Measurements from ENCODE around the gene TUBA1A. TPM values are rescaled to one million over a fixed set of nuclear protein-coding genes. Genes with fewer than 3 reads are reported as not detected.

The TUBA1A gene
- total RNA-seq, 1 donor from 2014 or later: 114 TPM

DNA sequence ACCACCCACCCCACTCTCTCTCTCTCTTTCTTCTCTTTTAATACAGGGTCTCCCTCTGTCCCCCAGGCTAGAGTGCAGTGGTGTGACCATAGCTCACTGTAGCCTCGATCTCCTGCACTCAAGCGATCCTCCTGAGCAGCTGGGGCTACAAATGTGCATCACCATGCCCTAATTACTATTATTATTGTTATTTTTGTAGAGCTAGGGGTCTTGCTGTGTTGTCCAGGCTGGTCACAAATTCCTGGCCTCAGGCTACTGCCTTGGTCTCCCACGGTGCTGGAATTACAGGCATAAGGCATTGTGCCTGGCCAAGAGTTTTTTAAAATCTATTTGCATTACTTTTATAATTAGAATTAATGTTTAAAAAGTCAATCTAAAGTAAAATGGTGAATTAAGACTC, 34.7 kb downstream of the TUBA1A start:
- Mint-ChIP-seq H3K27me3 (no peaks in the 10 kb centered on the region), H3K27ac (no peak overlapping the region), H3K36me3 (ENCODE audit: low read depth) (no peaks in the 10 kb centered on the region), H3K4me1 (peaks cover 13% of the 10 kb centered on the region), H3K4me3 (no peak overlapping the region), H3K9me3 (no peaks in the 10 kb centered on the region)
- POLR2A ChIA-PET: interaction anchor here (0.6 kb wide), 1 partner anchor 35 kb away, joined by 6 read pairs; no protein-coding TSS in a partner anchor
- intact Hi-C loops (cut with micrococcal nuclease): no loop called here
- CTCF ChIA-PET: no interaction called here
- ATAC-seq (ENCODE audit: low read depth) (no peak), DNase-seq (no peak)
- TF ChIP-seq, protein P1, sequence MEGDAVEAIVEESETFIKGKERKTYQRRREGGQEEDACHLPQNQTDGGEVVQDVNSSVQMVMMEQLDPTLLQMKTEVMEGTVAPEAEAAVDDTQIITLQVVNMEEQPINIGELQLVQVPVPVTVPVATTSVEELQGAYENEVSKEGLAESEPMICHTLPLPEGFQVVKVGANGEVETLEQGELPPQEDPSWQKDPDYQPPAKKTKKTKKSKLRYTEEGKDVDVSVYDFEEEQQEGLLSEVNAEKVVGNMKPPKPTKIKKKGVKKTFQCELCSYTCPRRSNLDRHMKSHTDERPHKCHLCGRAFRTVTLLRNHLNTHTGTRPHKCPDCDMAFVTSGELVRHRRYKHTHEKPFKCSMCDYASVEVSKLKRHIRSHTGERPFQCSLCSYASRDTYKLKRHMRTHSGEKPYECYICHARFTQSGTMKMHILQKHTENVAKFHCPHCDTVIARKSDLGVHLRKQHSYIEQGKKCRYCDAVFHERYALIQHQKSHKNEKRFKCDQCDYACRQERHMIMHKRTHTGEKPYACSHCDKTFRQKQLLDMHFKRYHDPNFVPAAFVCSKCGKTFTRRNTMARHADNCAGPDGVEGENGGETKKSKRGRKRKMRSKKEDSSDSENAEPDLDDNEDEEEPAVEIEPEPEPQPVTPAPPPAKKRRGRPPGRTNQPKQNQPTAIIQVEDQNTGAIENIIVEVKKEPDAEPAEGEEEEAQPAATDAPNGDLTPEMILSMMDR (IDR thresholded peaks at IDR 0.05): no peak

DNA sequence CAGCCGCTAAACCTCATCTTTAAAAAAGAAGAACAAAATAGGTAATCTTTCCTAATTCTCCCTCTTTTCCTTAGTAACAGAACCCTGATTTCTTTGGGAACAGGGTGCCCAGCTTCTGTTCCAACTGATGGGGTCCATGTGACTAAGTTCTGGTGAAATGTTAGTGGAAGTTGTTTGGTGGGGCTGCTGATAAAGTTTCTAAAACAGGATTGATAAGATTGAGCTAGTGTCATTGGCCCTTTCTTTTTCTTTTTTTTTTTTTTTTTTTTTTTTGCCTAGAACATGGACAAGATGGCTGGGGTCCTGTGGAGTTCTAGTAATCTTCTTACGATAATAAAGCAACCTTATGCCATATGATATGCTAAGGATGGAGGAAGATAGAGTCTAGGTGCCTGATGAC, 41.5 kb downstream of the TUBA1A start:
- intact Hi-C loops (cut with micrococcal nuclease): no loop called here
- TF ChIP-seq, protein P1 (IDR thresholded peaks at IDR 0.05): no peak
- Mint-ChIP-seq H3K9me3 (no peaks in the 10 kb centered on the region), H3K27ac (no peak overlapping the region), H3K36me3 (ENCODE audit: low read depth) (no peaks in the 10 kb centered on the region), H3K27me3 (no peaks in the 10 kb centered on the region), H3K4me1 (peaks cover 4% of the 10 kb centered on the region), H3K4me3 (no peak overlapping the region)
- no peak for ATAC-seq (ENCODE audit: low read depth)
- ChIA-PET POLR2A (interaction anchor here (0.6 to 2.0 kb wide), 4 partner anchors 13 to 1215 kb away, joined by 3 to 12 read pairs (median 8); partner anchors contain the start of gene TUBA1B), CTCF (interaction anchor here (1.4 kb wide), 1 partner anchor 83 kb away, joined by 3 read pairs; no protein-coding TSS in a partner anchor)
- DNase-seq: no peak

DNA sequence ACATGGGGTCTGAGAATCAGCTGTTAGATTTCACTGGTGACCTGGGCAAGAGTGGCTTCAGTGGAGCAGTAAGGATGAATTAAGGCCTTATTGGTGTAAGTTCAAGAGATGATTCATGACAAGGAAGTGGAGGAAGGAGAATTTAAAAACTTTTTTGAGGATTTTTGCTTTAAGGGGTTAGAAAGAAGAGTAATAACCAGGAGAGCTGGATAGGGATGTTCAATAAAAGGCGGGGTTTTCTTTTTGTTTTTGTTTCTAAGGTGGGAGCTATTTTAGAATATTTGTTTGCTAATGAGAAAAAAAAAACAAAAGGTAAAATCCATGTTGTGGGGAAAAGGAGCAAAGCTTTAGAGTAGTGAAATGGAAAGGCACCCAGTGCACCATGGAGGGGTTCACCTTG, 42.5 kb downstream of the TUBA1A start:
- DNase-seq (no peak), ATAC-seq (ENCODE audit: low read depth) (no peak)
- intact Hi-C loops (cut with micrococcal nuclease): no loop called here
- TF ChIP-seq, protein P1 (IDR thresholded peaks at IDR 0.05): no peak
- Mint-ChIP-seq H3K4me1 (peaks cover 4% of the 10 kb centered on the region), H3K27me3 (no peaks in the 10 kb centered on the region), H3K4me3 (no peak overlapping the region), H3K27ac (no peak overlapping the region), H3K36me3 (ENCODE audit: low read depth) (no peaks in the 10 kb centered on the region), H3K9me3 (no peaks in the 10 kb centered on the region)
- CTCF ChIA-PET: interaction anchor here (1.4 kb wide), 1 partner anchor 82 kb away, joined by 3 read pairs; no protein-coding TSS in a partner anchor
- POLR2A ChIA-PET: interaction anchor here (2.0 kb wide), 1 partner anchor 15 kb away, joined by 12 read pairs; the partner anchor contains the start of gene TUBA1B

DNA sequence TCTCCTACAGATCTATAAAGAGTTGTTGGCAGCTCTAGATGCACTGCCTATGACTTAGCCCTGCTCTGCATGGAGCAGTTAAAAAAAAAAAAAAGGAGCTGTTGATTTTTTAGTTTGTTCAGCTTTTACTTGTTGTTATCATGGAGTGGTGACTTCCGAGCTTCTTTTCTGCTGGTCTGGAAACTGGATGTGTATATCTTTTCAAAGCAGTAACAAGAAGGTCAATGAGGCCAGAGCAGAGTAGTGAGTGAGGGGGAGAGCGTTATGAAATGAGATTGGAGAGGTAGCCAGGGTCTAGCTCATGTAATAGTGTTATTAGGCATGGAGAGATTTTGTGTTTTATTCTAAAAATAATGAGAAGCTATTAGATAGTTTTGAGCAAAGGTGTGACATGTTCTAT, 44.5 kb downstream of the TUBA1A start:
- H3K36me3 Mint-ChIP-seq (ENCODE audit: low read depth): no peaks in the 10 kb centered on the region
- ATAC-seq (ENCODE audit: low read depth) (no peak), DNase-seq (no peak)
- intact Hi-C loops (cut with micrococcal nuclease): no loop called here
- ChIA-PET POLR2A (interaction anchor here (1.2 kb wide), 1 partner anchor 13 kb away, joined by 6 read pairs; the partner anchor contains the start of gene TUBA1B), CTCF (no interaction called here)
- H3K9me3 Mint-ChIP-seq: no peaks in the 10 kb centered on the region
- no peaks in the 10 kb centered on the region for H3K27me3 Mint-ChIP-seq
- TF ChIP-seq, protein P1 (IDR thresholded peaks at IDR 0.05): no peak
- H3K4me1 Mint-ChIP-seq: no peaks in the 10 kb centered on the region
- no peak overlapping the region for H3K4me3 Mint-ChIP-seq
- no peak overlapping the region for H3K27ac Mint-ChIP-seq

DNA sequence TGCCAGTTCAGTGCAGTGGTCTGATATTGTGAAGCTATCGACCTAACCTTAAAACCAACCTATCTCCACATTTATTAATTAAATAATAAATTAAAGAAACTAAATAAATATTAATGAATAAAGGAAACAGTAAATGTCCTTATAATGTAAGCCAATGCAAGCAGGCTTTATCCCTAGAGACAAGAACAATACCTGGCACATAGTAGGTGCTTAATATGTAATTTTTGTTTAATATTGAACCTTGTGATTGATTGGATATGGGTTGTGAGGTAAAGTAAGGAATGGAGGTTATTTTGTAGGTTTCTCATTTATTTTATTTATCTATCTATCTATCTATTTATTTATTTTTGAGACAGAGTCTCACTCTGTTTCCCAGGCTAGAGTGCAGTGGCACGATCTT, 49.9 kb downstream of the TUBA1A start:
- intact Hi-C loops (cut with micrococcal nuclease): no loop called here
- ChIA-PET POLR2A (no interaction called here), CTCF (no interaction called here)
- Mint-ChIP-seq H3K4me1 (peaks cover 8% of the 10 kb centered on the region), H3K36me3 (ENCODE audit: low read depth) (no peaks in the 10 kb centered on the region), H3K9me3 (no peaks in the 10 kb centered on the region), H3K27ac (no peak overlapping the region), H3K4me3 (no peak overlapping the region), H3K27me3 (no peaks in the 10 kb centered on the region)
- ATAC-seq (ENCODE audit: low read depth) (no peak), DNase-seq (no peak)
- TF ChIP-seq, protein P1 (IDR thresholded peaks at IDR 0.05): no peak

Measured in activated B cell treated with CpG ODN at 0.5 μM for 24 hours (primary cell).